OCI-LY7 (cell line): ENCODE results near the gene SCN4A.

Source experiments
- CTCF ChIP-seq: fragments of 200-600 bp; sonication (generic); conservative IDR thresholded peaks from 2 replicates; pipeline ENCODE4 v1.5.1; 2014; ENCODE audit warnings: mild to moderate bottlenecking, antibody characterized with exemption, low read length, moderate library complexity, mixed read lengths
- EZH2phosphoT487 ChIP-seq: fragments of 200-600 bp; sonication (generic); IDR thresholded peaks from 2 replicates; pipeline ENCODE4 v1.6.1; 2018; ENCODE audit warnings: low read depth, borderline replicate concordance, mild to moderate bottlenecking, mixed run types, antibody characterized with exemption, low read length, moderate library complexity, mixed read lengths

- TF ChIP-seq CTCF = no peak
- no peak for TF ChIP-seq EZH2phosphoT487
Measured at GRCh38 chr17:63960006-63960405, 12.7 kb downstream of the SCN4A start.
